Endothelial cell of umbilical vein (primary cell): ENCODE data around the gene CDC42BPG.

Source experiments
- EZH2 ChIP-seq: IDR thresholded peaks from 2 replicates; pipeline ENCODE4 v1.6.1; 2012; ENCODE audit warnings: borderline replicate concordance, low read depth, mild to moderate bottlenecking, moderate library complexity, low read length, inconsistent platforms; ENCODE audit not compliant: severe bottlenecking
- FOS ChIP-seq: IDR thresholded peaks from 2 replicates; pipeline ENCODE4 v1.6.1; 2011; ENCODE audit warnings: mild to moderate bottlenecking, low read length, moderate library complexity, borderline replicate concordance; ENCODE audit not compliant: insufficient read depth
- GATA2 ChIP-seq: IDR thresholded peaks from 2 replicates; pipeline ENCODE4 v1.7.0; 2011; ENCODE audit warnings: low read depth, mild to moderate bottlenecking, moderate library complexity, mixed read lengths, low read length; ENCODE audit not compliant: insufficient read length, insufficient read depth
- POLR2A ChIP-seq: IDR thresholded peaks from 2 replicates; pipeline ENCODE4 v1.6.1; 2012; ENCODE audit warnings: low read depth, mild to moderate bottlenecking, control low read depth, low read length
- POLR2AphosphoS5 ChIP-seq: IDR thresholded peaks from 2 replicates; pipeline ENCODE4 v1.6.1; 2012; ENCODE audit warnings: low read depth, mild to moderate bottlenecking, control low read depth, low read length, moderate library complexity; ENCODE audit not compliant: insufficient read depth
- TF ChIP-seq, protein P1 (sequence below), 2 donors: IDR thresholded peaks; 1 replicate in 1 of 2; 2 replicates in 1 of 2; pipeline ENCODE4 v1.5.1; 2011; ENCODE audit warnings: low read length in 2 of 2, mild to moderate bottlenecking in 2 of 2, moderate library complexity in 2 of 2, control low read depth in 1 of 2, inconsistent platforms in 1 of 2, low read depth in 1 of 2; ENCODE audit not compliant: insufficient read depth in 1 of 2; ENCODE audit errors: extremely low read depth in 1 of 2
- TF ChIP-seq, protein P2 (sequence below): IDR thresholded peaks from 2 replicates; pipeline ENCODE4 v1.6.1; 2011; ENCODE audit not compliant: insufficient read depth, insufficient read length

DNA sequence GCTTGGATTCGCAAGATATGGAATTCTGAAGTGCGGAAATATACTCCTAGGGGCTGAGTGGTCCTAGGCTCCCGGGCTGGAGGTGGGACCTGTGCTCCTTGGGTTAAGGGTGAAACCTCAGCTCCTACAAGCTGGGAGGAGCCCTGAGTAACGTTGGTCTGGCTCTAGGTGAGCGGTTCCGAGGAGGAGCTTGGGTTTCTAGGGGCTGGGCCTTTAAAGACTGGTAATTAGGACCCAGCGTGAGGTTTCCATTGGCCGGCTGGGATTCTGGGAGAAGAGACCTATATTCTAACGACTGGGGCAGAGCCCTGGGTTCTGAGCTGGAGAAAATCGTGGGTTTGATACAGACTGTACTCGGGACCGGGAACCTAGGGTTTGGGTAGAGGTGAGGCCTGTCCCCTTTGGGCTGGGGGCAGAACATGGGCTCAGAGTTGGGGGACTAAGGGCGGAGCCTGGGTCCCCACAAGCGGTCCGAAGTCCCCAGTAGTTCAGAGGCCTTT, 40.6 kb downstream of the CDC42BPG start:
- TF ChIP-seq, protein P1, sequence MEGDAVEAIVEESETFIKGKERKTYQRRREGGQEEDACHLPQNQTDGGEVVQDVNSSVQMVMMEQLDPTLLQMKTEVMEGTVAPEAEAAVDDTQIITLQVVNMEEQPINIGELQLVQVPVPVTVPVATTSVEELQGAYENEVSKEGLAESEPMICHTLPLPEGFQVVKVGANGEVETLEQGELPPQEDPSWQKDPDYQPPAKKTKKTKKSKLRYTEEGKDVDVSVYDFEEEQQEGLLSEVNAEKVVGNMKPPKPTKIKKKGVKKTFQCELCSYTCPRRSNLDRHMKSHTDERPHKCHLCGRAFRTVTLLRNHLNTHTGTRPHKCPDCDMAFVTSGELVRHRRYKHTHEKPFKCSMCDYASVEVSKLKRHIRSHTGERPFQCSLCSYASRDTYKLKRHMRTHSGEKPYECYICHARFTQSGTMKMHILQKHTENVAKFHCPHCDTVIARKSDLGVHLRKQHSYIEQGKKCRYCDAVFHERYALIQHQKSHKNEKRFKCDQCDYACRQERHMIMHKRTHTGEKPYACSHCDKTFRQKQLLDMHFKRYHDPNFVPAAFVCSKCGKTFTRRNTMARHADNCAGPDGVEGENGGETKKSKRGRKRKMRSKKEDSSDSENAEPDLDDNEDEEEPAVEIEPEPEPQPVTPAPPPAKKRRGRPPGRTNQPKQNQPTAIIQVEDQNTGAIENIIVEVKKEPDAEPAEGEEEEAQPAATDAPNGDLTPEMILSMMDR (IDR thresholded peaks at IDR 0.05; ENCODE audit: extremely low read depth in 1 of 2, insufficient read depth in 1 of 2, low read depth in 1 of 2, low read length in 2 of 2), result no peak
- TF ChIP-seq GATA2 (no peak), EZH2 (no peak), POLR2A (no peak), FOS (no peak), POLR2AphosphoS5 (no peak)
- TF ChIP-seq, protein P2, sequence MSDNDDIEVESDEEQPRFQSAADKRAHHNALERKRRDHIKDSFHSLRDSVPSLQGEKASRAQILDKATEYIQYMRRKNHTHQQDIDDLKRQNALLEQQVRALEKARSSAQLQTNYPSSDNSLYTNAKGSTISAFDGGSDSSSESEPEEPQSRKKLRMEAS, result no peak
